Midbrain (tissue), 1 donor: ENCODE results near the gene DSCAM.
"Not testable (repeated sequence)": the region's sequence is repeated elsewhere in the genome, so short reads cannot be mapped to it uniquely, and the experiment has no call there.

Experiments used
- DNase-seq: peaks from one replicate; lab custom pipeline; 2025; lab: John Stamatoyannopoulos, UW

The DSCAM gene

DNA sequence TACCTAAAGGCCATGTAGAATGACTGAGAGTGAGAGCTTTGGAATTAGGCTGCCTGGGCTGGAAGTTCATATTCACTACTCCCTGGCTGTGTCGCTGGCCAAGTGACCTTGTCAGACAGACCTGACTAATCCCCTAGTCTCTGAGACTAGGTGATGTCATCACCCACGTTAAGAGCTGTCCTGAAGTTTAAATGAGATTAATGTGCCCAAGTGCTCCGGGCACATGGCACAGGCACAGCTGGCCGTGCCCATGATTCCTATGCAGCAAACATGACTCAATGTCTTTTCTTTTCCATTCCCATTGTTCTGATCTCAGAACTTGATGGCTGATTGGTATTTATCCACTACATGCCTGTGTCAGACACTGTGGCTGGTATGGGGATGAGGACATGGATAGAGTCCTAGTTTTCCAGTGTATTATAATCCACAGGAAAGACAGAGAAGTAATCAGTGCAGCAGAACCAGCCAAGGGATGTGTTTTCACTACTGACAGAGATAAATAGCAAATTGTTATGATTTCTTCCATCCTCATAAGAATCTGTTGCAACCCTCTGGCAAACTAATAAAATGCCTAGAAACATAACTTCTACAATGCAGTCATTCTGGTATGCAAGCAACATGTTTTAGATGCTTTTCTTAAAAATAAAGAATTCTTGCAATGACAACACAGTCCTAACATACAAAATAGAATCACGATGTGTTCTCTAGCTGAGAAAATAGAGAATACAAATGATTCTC lies 798.8 kb downstream of the DSCAM start:
- DNase-seq = no peak

DNA sequence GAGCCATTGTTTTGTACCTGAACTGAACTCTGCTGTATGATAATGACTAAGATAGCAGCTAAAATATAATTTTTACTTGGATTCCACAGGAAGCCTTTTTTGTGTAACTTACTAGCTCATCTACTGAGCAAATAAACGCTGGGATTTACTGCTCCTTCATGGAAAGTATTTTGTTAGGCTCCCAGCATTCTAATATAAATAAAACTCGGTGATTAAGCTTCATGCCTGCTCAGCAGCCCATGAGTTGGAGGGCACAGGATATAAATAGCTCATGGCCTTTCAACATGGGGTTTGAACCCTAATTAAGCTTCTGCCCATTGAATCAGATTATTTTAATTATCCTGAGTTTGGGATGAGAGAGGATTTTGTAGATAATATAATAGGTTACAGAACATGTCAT lies 799.7 kb downstream of the DSCAM start:
- DNase-seq = no peak

DNA sequence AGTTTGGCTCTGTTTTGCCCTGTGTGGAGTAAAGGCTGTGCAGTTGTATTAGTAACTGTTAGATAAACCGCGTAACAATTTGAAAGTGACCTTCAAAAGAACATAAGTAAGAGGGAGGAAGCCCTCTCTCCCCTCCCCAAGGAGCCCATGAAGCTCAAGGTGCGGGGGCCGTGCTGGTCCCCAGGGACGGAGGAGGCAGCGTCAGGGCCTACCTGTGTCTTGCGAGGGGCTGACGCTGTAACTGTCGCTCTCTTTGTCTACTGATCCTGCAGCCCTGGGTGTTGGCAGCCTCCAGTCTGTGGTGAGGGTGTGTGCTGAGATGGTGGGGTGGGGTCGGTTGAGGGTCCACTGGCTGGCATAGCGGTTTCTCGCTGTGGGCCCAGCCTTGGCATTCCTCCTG lies 803.1 kb downstream of the DSCAM start:
- DNase-seq = no peak

GRCh38 chr21:40043423-40043822 lies 803.5 kb downstream of the DSCAM start:
- no peak for DNase-seq

- DNase-seq = no peak
These were observed 805.5 kb downstream of the DSCAM start for GRCh38 chr21:40041446-40041845.

DNA sequence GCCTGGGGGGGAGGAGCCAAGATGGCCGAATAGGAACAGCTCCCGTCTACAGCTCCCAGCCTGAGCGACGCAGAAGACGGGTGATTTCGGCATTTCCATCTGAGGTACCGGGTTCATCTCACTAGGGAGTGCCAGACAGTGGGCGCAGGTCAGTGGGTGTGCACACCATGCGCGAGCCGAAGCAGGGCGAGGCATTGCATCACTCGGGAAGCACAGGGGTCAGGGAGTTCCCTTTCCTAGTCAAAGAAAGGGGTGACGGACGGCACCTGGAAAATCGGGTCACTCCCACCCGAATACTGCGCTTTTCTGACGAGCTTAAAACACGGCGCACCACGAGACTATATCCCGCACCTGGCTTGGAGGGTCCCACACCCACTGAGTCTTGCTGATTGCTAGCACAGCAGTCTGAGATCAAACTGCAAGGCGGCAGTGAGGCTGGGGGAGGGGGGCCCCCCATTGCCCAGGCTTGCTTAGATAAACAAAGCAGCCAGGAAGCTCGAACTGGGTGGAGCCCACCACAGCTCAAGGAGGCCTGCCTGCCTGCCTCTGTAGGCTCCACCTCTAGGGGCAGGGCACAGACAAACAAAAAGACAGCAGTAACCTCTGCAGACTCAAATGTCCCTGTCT lies 813.7 kb downstream of the DSCAM start:
- not testable (repeated sequence) for DNase-seq

DNA sequence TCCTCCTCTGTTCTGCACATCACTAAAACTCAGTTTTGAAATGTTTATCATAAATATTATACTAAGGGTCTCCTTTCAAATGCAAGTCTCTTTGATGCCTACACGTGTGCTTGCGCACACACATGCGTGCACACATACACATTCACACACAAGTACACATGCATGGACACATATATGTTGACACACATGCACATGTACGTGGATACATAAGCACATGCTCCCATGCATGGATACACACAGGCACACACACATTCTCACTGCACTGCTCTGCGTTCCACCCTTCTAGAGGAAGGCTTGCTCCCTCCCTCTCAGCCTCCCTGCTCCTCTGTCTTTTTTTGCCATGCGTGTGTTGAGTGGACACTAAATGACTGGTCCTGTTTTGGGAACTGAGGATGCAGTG lies 817.1 kb downstream of the DSCAM start:
- no peak for DNase-seq

DNA sequence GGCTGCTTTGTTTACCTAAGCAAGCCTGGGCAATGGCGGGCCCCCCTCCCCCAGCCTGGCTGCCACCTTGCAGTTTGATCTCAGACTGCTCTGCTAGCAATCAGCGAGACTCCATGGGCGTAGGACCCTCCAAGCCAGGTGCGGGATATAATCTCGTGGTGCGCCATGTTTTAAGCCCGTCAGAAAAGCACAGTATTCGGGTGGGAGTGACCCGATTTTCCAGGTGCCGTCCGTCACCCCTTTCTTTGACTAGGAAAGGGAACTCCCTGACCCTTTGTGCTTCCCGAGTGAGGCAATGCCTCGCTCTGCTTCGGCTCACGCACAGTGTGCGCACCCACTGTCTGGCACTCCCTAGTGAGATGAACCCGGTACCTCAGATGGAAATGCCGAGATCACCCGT lies 818.6 kb downstream of the DSCAM start:
- DNase-seq = not testable (repeated sequence)

- DNase-seq = no peak
These were observed 825.2 kb downstream of the DSCAM start for GRCh38 chr21:40021558-40022351.

- DNase-seq = no peak
These were observed 826.3 kb downstream of the DSCAM start for GRCh38 chr21:40020651-40021050.

DNA sequence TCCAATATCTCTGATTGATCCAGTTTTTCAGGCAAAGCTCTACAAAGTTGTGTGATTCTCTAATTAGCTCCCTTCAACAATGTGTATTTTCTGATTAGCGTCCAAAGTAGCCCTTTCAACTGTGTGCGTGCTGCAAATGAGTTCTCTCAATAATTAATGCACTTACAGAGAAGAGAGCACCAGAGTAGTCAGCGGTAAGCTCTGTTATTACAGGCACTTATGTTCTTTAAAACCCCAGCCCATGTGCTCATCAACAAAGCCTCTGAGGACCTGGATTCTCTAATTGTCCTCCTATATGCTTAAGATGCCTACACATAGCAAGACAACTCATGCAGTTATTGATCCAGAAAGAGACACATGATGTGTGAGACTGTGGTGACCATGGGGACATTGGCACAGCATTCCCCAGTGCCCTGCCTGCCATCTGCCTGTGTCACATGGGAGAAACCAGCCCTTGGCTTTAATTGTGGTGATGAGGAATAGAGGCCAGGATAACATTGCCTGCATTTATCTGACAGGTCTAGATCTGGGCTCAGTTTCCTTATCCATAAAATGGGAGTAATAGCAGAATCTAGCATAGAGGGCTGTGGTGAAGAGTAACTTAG lies 828.0 kb downstream of the DSCAM start:
- DNase-seq = no peak

DNA sequence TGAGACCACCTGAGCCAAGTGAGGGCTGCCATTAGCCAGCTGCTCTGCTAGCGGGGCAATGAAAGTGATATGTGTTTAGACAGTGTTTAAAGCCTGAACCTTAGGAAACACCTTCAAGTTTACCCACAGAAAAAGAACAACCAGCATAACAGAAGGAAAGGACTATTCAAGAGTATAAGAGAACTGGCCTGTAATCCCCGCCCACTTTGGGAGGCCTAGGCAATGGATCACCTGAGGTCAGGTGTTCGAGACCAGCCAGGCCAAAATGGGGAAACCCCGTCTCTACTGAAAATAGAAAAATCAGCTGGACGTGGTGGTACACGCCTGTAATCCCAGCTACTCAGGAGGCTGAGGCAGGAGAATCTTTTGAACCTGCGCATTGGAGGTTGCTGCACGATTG lies 830.3 kb downstream of the DSCAM start:
- DNase-seq = no peak

GRCh38 chr21:40016234-40016633 lies 830.7 kb downstream of the DSCAM start:
- no peak for DNase-seq

- no peak for DNase-seq
These were observed 831.1 kb downstream of the DSCAM start for GRCh38 chr21:40015818-40016217.

DNA sequence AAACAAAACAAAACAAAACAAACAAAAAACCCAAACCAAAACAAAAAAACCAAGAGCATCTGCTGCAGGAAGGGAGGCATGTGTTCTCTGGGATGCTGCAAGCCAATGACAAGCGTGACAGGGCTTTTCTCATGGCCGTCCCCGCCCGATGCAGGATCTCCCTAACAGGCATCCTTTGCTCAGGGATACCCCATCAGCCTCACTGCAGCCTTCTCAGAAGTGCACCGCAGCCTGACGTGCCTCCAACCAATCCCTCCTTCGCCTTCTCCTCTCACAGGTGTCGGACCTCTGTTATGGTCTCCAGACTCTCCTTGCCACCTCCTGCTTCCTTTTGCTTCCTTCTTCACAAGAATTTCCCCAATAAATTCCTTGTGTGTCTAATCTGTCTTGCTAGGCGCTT lies 832.6 kb downstream of the DSCAM start:
- DNase-seq = no peak

DNA sequence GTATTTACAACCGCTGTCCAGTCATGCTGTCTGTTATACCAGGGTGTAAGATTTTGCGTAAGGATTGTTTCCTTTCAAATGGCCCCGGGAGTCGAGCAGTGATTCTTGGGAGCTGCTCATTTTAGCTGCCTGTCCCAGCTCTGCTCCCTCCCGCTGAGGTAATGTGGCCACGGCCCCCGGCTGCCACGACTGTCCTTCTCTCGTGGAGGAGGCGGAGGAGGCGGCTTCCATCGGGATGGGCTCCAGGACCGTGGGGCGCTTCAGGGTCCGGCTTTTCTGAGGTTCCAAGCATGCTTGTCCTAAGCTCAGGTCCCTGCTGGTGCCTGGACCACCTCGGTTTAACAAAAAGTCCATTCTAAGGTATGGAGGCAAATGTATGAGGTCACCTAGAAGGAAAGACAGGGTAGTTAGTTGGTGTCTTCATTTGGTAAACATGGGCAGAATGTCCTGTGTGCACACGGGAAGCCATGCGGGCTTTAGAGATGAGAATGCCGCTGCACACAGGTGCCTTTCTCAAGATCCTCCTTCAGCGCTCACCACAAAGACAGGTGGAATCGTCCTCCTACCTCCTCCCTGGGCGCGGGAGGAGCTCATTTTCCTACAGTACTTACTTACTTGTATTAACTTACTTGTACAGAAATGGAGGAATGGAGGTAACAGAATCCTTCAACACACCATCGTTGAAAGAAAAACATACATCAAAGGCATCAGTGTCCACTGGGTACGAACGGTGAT lies 833.8 kb downstream of the DSCAM start:
- no peak for DNase-seq

GRCh38 chr21:40011371-40011770 lies 835.6 kb downstream of the DSCAM start:
- DNase-seq = no peak

- DNase-seq = peak; percentile 9
These were observed 844.0 kb downstream of the DSCAM start for GRCh38 chr21:40002978-40003377.

- DNase-seq = peak; percentile 2
These were observed 862.5 kb downstream of the DSCAM start for GRCh38 chr21:39984286-39984991.

DNA sequence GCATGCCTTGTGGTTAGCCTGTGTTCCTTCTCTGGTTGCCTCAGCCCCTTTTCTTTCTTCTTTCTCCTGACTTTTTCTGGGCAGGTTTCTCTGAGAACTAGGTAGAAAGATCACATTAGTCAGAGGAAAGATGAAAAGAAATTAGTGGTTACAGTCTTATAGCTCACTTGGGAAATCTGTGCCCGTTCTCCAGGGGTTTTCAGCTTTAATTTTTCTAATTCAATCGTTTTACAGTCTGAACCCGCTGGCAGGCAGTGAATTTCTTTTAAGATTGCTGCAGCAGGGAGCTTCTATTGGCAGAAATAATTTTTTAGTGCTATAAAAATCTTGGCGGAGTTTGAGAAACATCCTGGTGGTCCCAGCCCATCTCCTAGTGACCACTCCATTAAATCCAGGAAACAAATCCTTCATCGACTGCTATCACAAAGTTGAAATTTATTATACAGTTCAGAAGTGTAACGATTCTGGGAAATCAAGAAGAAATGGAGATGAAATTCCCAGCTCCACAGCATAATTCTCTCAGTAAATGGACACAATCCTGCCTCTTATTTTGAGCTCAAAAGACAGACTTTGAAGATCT lies 866.6 kb downstream of the DSCAM start:
- no peak for DNase-seq

- DNase-seq = no peak
These were observed 867.6 kb downstream of the DSCAM start for GRCh38 chr21:39979321-39979720.
